Measurements from ENCODE around the gene RNF5.

RNF5 gene

GRCh38 chr6:32213649-32214048 is 35.4 kb downstream of the RNF5 start:
- Histone ChIP-seq H3K9me3 (ENCODE audit: control insufficient read depth, insufficient read depth, low read length) (no peaks in the 10 kb centered on the region), H3K27me3 (ENCODE audit: control insufficient read depth, insufficient read depth, low read length) (no peaks in the 10 kb centered on the region), H3K4me1 (ENCODE audit: control insufficient read depth, insufficient read depth, low read length) (no peaks in the 10 kb centered on the region), H3K4me3 (ENCODE audit: low read length) (no peak overlapping the region), H3K27ac (ENCODE audit: low read length) (no peak overlapping the region), H3K36me3 (ENCODE audit: control insufficient read depth, insufficient read depth, low read length) (no peaks in the 10 kb centered on the region)
- WGBS (ENCODE audit: insufficient coverage, insufficient read length) = 100% methylated on average over 3 of the region's 6 CpGs
- no peak for DNase-seq (ENCODE audit: low read depth, low spot score)

- Histone ChIP-seq H3K4me1 (ENCODE audit: control insufficient read depth, insufficient read depth, low read length) (no peaks in the 10 kb centered on the region), H3K4me3 (ENCODE audit: low read length) (no peak overlapping the region), H3K36me3 (ENCODE audit: control insufficient read depth, insufficient read depth, low read length) (no peaks in the 10 kb centered on the region), H3K9me3 (ENCODE audit: control insufficient read depth, insufficient read depth, low read length) (no peaks in the 10 kb centered on the region), H3K27ac (ENCODE audit: low read length) (no peak overlapping the region), H3K27me3 (ENCODE audit: control insufficient read depth, insufficient read depth, low read length) (no peaks in the 10 kb centered on the region)
- DNase-seq (ENCODE audit: low read depth, low spot score) = no peak
- WGBS (ENCODE audit: insufficient coverage, insufficient read length) = no CpG with 5 or more reads among the region's 3 CpGs
Observed at GRCh38 chr6:32214126-32214525, 35.9 kb downstream of the RNF5 start.

- no peaks in the 10 kb centered on the region for H3K36me3 ChIP-seq (ENCODE audit: control insufficient read depth, insufficient read depth, low read length)
- H3K4me1 ChIP-seq (ENCODE audit: control insufficient read depth, insufficient read depth, low read length) = no peaks in the 10 kb centered on the region
- no peaks in the 10 kb centered on the region for H3K9me3 ChIP-seq (ENCODE audit: control insufficient read depth, insufficient read depth, low read length)
- no peaks in the 10 kb centered on the region for H3K27me3 ChIP-seq (ENCODE audit: control insufficient read depth, insufficient read depth, low read length)
- no peak overlapping the region for H3K4me3 ChIP-seq (ENCODE audit: low read length)
- H3K27ac ChIP-seq (ENCODE audit: low read length) = no peak overlapping the region
- no peak for DNase-seq (ENCODE audit: low read depth, low spot score)
- no CpG with 5 or more reads among the region's 4 CpGs for WGBS (ENCODE audit: insufficient coverage, insufficient read length)
Observed at GRCh38 chr6:32215617-32216016, 37.4 kb downstream of the RNF5 start.

GRCh38 chr6:32216285-32216684 is 38.1 kb downstream of the RNF5 start:
- no peaks in the 10 kb centered on the region; the same call in 1 of the 2 replicates for H3K4me1 ChIP-seq (ENCODE audit: control insufficient read depth, insufficient read depth, low read length)
- H3K27me3 ChIP-seq (ENCODE audit: control insufficient read depth, insufficient read depth, low read length) = no peaks in the 10 kb centered on the region
- WGBS (ENCODE audit: insufficient coverage, insufficient read length) = no CpG with 5 or more reads among the region's 10 CpGs
- no peak overlapping the region for H3K27ac ChIP-seq (ENCODE audit: low read length)
- H3K9me3 ChIP-seq (ENCODE audit: control insufficient read depth, insufficient read depth, low read length) = no peaks in the 10 kb centered on the region
- no peak overlapping the region for H3K4me3 ChIP-seq (ENCODE audit: low read length)
- no peak for DNase-seq (ENCODE audit: low read depth, low spot score)
- no peaks in the 10 kb centered on the region for H3K36me3 ChIP-seq (ENCODE audit: control insufficient read depth, insufficient read depth, low read length)

- H3K27me3 ChIP-seq (ENCODE audit: control insufficient read depth, insufficient read depth, low read length) = no peaks in the 10 kb centered on the region
- no peak overlapping the region for H3K27ac ChIP-seq (ENCODE audit: low read length)
- DNase-seq (ENCODE audit: low read depth, low spot score) = no peak
- no peaks in the 10 kb centered on the region; the same call in 1 of the 2 replicates for H3K4me1 ChIP-seq (ENCODE audit: control insufficient read depth, insufficient read depth, low read length)
- H3K4me3 ChIP-seq (ENCODE audit: low read length) = no peak overlapping the region
- H3K9me3 ChIP-seq (ENCODE audit: control insufficient read depth, insufficient read depth, low read length) = no peaks in the 10 kb centered on the region
- WGBS (ENCODE audit: insufficient coverage, insufficient read length) = no CpG with 5 or more reads among the region's 11 CpGs
- no peaks in the 10 kb centered on the region for H3K36me3 ChIP-seq (ENCODE audit: control insufficient read depth, insufficient read depth, low read length)
Observed at GRCh38 chr6:32216998-32217397, 38.8 kb downstream of the RNF5 start.

GRCh38 chr6:32218167-32218566 is 40.0 kb downstream of the RNF5 start:
- Histone ChIP-seq H3K4me3 (ENCODE audit: low read length) (no peak overlapping the region), H3K4me1 (ENCODE audit: control insufficient read depth, insufficient read depth, low read length) (no peaks in the 10 kb centered on the region; the same call in 1 of the 2 replicates), H3K27ac (ENCODE audit: low read length) (no peak overlapping the region), H3K36me3 (ENCODE audit: control insufficient read depth, insufficient read depth, low read length) (no peaks in the 10 kb centered on the region), H3K27me3 (ENCODE audit: control insufficient read depth, insufficient read depth, low read length) (no peaks in the 10 kb centered on the region), H3K9me3 (ENCODE audit: control insufficient read depth, insufficient read depth, low read length) (no peaks in the 10 kb centered on the region)
- WGBS (ENCODE audit: insufficient coverage, insufficient read length) = no CpG with 5 or more reads among the region's 7 CpGs
- no peak for DNase-seq (ENCODE audit: low read depth, low spot score)

- Histone ChIP-seq H3K9me3 (ENCODE audit: control insufficient read depth, insufficient read depth, low read length) (no peaks in the 10 kb centered on the region), H3K27me3 (ENCODE audit: control insufficient read depth, insufficient read depth, low read length) (no peaks in the 10 kb centered on the region), H3K27ac (ENCODE audit: low read length) (no peak overlapping the region), H3K36me3 (ENCODE audit: control insufficient read depth, insufficient read depth, low read length) (no peaks in the 10 kb centered on the region), H3K4me1 (ENCODE audit: control insufficient read depth, insufficient read depth, low read length) (no peaks in the 10 kb centered on the region; the same call in 1 of the 2 replicates), H3K4me3 (ENCODE audit: low read length) (no peak overlapping the region)
- DNase-seq (ENCODE audit: low read depth, low spot score) = no peak
- WGBS (ENCODE audit: insufficient coverage, insufficient read length) = no CpG with 5 or more reads among the region's 4 CpGs
Observed at GRCh38 chr6:32220021-32220420, 41.8 kb downstream of the RNF5 start.

- Histone ChIP-seq H3K36me3 (ENCODE audit: control insufficient read depth, insufficient read depth, low read length) (no peaks in the 10 kb centered on the region), H3K27ac (ENCODE audit: low read length) (no peak overlapping the region), H3K27me3 (ENCODE audit: control insufficient read depth, insufficient read depth, low read length) (no peaks in the 10 kb centered on the region), H3K9me3 (ENCODE audit: control insufficient read depth, insufficient read depth, low read length) (no peaks in the 10 kb centered on the region), H3K4me1 (ENCODE audit: control insufficient read depth, insufficient read depth, low read length) (no peaks in the 10 kb centered on the region; the same call in 1 of the 2 replicates), H3K4me3 (ENCODE audit: low read length) (no peak overlapping the region)
- no peak for DNase-seq (ENCODE audit: low read depth, low spot score)
- no CpG with 5 or more reads among the region's 8 CpGs for WGBS (ENCODE audit: insufficient coverage, insufficient read length)
Observed at GRCh38 chr6:32222333-32223230, 44.4 kb downstream of the RNF5 start.

- Histone ChIP-seq H3K4me1 (ENCODE audit: control insufficient read depth, insufficient read depth, low read length) (no peaks in the 10 kb centered on the region; the same call in 1 of the 2 replicates), H3K36me3 (ENCODE audit: control insufficient read depth, insufficient read depth, low read length) (no peaks in the 10 kb centered on the region), H3K27ac (ENCODE audit: low read length) (no peak within 1 kb of the TSS), H3K9me3 (ENCODE audit: control insufficient read depth, insufficient read depth, low read length) (no peaks in the 10 kb centered on the region), H3K4me3 (ENCODE audit: low read length) (no peak within 1 kb of the TSS), H3K27me3 (ENCODE audit: control insufficient read depth, insufficient read depth, low read length) (no peaks in the 10 kb centered on the region)
- no CpG with 5 or more reads among the region's 20 CpGs for WGBS (ENCODE audit: insufficient coverage, insufficient read length)
- no peak for DNase-seq (ENCODE audit: low read depth, low spot score)
Observed at GRCh38 chr6:32223258-32224235, 45.3 kb downstream of the RNF5 start, which contains the start of gene NOTCH4. TSS of gene NOTCH4 (minus strand) at chr6:32224067. CDS start at chr6:32223928, 139 bp downstream.

- no peak overlapping the region for H3K4me3 ChIP-seq (ENCODE audit: low read length)
- no peaks in the 10 kb centered on the region; the same call in 1 of the 2 replicates for H3K4me1 ChIP-seq (ENCODE audit: control insufficient read depth, insufficient read depth, low read length)
- no peak overlapping the region for H3K27ac ChIP-seq (ENCODE audit: low read length)
- no peaks in the 10 kb centered on the region for H3K27me3 ChIP-seq (ENCODE audit: control insufficient read depth, insufficient read depth, low read length)
- no CpG with 5 or more reads among the region's 2 CpGs for WGBS (ENCODE audit: insufficient coverage, insufficient read length)
- H3K9me3 ChIP-seq (ENCODE audit: control insufficient read depth, insufficient read depth, low read length) = no peaks in the 10 kb centered on the region
- H3K36me3 ChIP-seq (ENCODE audit: control insufficient read depth, insufficient read depth, low read length) = no peaks in the 10 kb centered on the region
- no peak for DNase-seq (ENCODE audit: low read depth, low spot score)
Observed at GRCh38 chr6:32224696-32225095, 46.5 kb downstream of the RNF5 start.

Data from iPS DF 6.9 (cell line).